Panc1 (cell line): ENCODE measurements around the gene ALLC.

Experiments
- CTCF ChIP-seq: fragments of 450-650 bp; IDR thresholded peaks from 2 replicates; pipeline ENCODE4 v1.5.1; 2017; ENCODE audit warnings: mild to moderate bottlenecking
- POLR2AphosphoS5 ChIP-seq: IDR thresholded peaks from 2 replicates; pipeline ENCODE4 v1.6.1; 2012; ENCODE audit warnings: mild to moderate bottlenecking, low read depth, low read length, moderate library complexity
- REST ChIP-seq, 2 experiments: IDR thresholded peaks; 2 replicates each; pipeline ENCODE4 v1.6.1; 2011 to 2012; ENCODE audit warnings: low read depth in 2 of 2, control low read depth in 1 of 2, low read length in 1 of 2, mild to moderate bottlenecking in 1 of 2, moderate library complexity in 1 of 2; ENCODE audit not compliant: insufficient read depth in 1 of 2
- TCF7L2 ChIP-seq: IDR thresholded peaks from 2 replicates; pipeline ENCODE4 v1.6.1; 2011; ENCODE audit warnings: mild to moderate bottlenecking, low read depth, low read length, inconsistent platforms

- TF ChIP-seq POLR2AphosphoS5 (no peak), CTCF (no peak), REST (IDR thresholded peaks at IDR 0.05; ENCODE audit: insufficient read depth in 1 of 2, low read depth in 2 of 2, low read length in 1 of 2) (no peak), TCF7L2 (no peak)
These were observed 9.2 kb downstream of the ALLC start for GRCh38 chr2:3667151-3667631.
